SK-N-SH (cell line): ENCODE data around the gene FUT7.

Source experiments
- CHD2 ChIP-seq: fragments of 150-350 bp; IDR thresholded peaks from 2 replicates; pipeline ENCODE4 v1.6.1; 2018; ENCODE audit warnings: low read length; ENCODE audit not compliant: partially characterized antibody
- EP300 ChIP-seq, 2 experiments: IDR thresholded peaks; 2 replicates each; pipeline versions ENCODE4 v1.4.0 to v1.6.1; 2012; ENCODE audit warnings: borderline replicate concordance in 1 of 2, low read depth in 1 of 2, low read length in 1 of 2
- EZH2phosphoT487 ChIP-seq: fragments of 200-600 bp; sonication (generic); IDR thresholded peaks from 2 replicates; pipeline ENCODE4 v1.6.1; 2017; ENCODE audit warnings: low read depth, mixed run types, mild to moderate bottlenecking, antibody characterized with exemption, moderate library complexity, borderline replicate concordance
- GABPA ChIP-seq: IDR thresholded peaks from 2 replicates; pipeline ENCODE4 v1.4.0; 2012; ENCODE audit warnings: low read depth, mild to moderate bottlenecking
- MAX ChIP-seq: IDR thresholded peaks from 2 replicates; pipeline ENCODE4 v1.4.0; 2012; ENCODE audit warnings: low read depth
- RCOR1 ChIP-seq: fragments of 150-350 bp; IDR thresholded peaks from 2 replicates; pipeline ENCODE4 v1.6.1; 2017; ENCODE audit warnings: antibody characterized with exemption, low read length
- RFX5 ChIP-seq: IDR thresholded peaks from 2 replicates; pipeline ENCODE4 v1.6.1; 2012; ENCODE audit warnings: mild to moderate bottlenecking, improper control_type of control experiment, low read length
- SMC3 ChIP-seq: IDR thresholded peaks from 2 replicates; pipeline ENCODE4 v1.6.1; 2012; ENCODE audit warnings: low read depth, low read length, improper control_type of control experiment
- TCF12 ChIP-seq: IDR thresholded peaks from 2 replicates; pipeline ENCODE4 v1.4.0; 2012
- TEAD4 ChIP-seq: IDR thresholded peaks from 2 replicates; pipeline ENCODE4 v1.4.0; 2012; ENCODE audit warnings: mild to moderate bottlenecking, borderline replicate concordance; ENCODE audit not compliant: insufficient read depth
- USF1 ChIP-seq: IDR thresholded peaks from 2 replicates; pipeline ENCODE4 v1.4.0; 2012; ENCODE audit warnings: low read depth, borderline replicate concordance
- TF ChIP-seq, protein P1 (sequence below): fragments of 200-600 bp; sonication (generic); IDR thresholded peaks from 2 replicates; pipeline ENCODE4 v1.6.1; 2017; ENCODE audit warnings: antibody characterized with exemption, mild to moderate bottlenecking, moderate library complexity

GRCh38 chr9:137054932-137055384 is 23.1 kb upstream of the FUT7 start:
- no peak for TF ChIP-seq RFX5
- TF ChIP-seq EP300 (IDR thresholded peaks at IDR 0.05; ENCODE audit: borderline replicate concordance in 1 of 2, low read depth in 1 of 2, low read length in 1 of 2) = no peak
- TF ChIP-seq, protein P1, sequence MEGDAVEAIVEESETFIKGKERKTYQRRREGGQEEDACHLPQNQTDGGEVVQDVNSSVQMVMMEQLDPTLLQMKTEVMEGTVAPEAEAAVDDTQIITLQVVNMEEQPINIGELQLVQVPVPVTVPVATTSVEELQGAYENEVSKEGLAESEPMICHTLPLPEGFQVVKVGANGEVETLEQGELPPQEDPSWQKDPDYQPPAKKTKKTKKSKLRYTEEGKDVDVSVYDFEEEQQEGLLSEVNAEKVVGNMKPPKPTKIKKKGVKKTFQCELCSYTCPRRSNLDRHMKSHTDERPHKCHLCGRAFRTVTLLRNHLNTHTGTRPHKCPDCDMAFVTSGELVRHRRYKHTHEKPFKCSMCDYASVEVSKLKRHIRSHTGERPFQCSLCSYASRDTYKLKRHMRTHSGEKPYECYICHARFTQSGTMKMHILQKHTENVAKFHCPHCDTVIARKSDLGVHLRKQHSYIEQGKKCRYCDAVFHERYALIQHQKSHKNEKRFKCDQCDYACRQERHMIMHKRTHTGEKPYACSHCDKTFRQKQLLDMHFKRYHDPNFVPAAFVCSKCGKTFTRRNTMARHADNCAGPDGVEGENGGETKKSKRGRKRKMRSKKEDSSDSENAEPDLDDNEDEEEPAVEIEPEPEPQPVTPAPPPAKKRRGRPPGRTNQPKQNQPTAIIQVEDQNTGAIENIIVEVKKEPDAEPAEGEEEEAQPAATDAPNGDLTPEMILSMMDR = no peak
- no peak for TF ChIP-seq USF1
- TF ChIP-seq RCOR1 = no peak
- TF ChIP-seq EZH2phosphoT487 = no peak
- TF ChIP-seq SMC3 = no peak
- no peak for TF ChIP-seq GABPA
- TF ChIP-seq TCF12 = no peak
- TF ChIP-seq TEAD4 = no peak
- no peak for TF ChIP-seq CHD2
- no peak for TF ChIP-seq MAX
